Right renal cortex interstitium (tissue), 3 donors: ENCODE results near the gene HNF1A. TPM values are rescaled to one million over a fixed set of nuclear protein-coding genes. Genes with fewer than 3 reads are reported as not detected.

ENCODE experiments used
- DNase-seq, 3 donors: peaks; one replicate each; pipeline ENCODE4 v3.0.0-alpha.2; 2013; ENCODE audit warnings: low read depth in 3 of 3, low spot score in 2 of 3
- polyA plus RNA-seq, 3 donors: library from polyadenylated mRNA; unstranded; fragments of 120-200 nt; gene quantifications; one replicate each; pipeline ENCODE4 v1.2.1, GENCODE V29; 2013; ENCODE audit not compliant: insufficient read length in 3 of 3

HNF1A gene
- polyA plus RNA-seq, 3 donors, result 10.4 to 13.5 (median 13.5) TPM

- no peak for DNase-seq
Measured at GRCh38 chr12:120956579-120957300, 21.6 kb upstream of the HNF1A start.

DNA sequence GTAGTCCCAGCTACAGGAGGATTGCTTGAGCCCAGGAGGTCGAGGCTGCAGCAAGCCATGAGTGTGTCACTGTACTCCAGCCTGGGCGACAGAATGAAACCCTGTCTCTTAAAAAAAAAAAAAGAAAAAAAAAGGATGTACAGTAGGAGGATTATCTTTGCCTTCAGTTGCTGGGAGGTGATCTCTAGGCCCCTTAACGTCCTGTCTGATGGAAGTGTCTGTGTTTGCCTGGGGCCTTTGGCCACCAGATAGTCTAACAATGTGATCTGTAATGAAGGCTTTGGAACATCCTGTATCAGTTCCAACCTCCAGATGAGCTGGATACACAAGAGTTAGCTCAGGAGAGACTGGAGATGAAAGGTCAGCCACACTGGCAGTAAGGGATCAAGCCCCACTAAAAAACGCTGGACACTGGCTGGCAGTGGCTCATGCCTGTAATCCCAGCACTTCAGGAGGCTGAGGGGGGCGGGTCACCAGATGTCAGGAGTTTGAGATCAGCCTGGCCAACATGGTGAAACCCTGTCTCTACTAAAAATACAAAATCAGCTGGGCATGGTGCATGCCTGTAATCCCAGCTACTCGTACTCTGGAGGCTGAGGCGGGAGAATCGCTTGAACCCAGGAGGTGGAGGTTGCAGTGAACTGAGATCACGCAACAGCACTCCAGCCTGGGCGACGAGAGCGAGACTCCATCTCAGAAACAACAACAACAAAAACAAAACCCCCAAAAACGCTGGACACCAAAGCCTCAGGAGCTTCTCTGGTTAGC, 19.0 kb upstream of the HNF1A start:
- no peak for DNase-seq

DNA sequence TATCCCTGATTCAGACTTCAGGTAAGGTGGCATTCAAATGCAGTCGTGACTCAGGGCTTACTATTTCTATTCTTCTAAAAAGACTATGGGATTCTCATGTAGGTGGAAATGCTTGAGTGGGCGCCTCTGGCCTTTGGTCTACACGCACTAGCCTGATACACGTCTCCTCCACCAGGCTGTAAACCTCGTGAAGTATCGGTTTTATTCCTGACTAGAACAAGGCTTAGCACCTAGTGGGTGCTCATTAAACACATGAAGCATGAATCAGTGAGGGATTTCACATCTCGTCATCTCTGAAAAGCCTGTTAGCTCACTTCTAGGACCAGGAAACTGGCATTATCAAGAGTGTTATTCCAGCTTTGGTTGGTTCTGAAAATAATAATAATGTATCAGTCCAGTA, 17.7 kb upstream of the HNF1A start:
- DNase-seq, result no peak

- no peak for DNase-seq
Measured at GRCh38 chr12:120961604-120962531, 16.5 kb upstream of the HNF1A start.

DNA sequence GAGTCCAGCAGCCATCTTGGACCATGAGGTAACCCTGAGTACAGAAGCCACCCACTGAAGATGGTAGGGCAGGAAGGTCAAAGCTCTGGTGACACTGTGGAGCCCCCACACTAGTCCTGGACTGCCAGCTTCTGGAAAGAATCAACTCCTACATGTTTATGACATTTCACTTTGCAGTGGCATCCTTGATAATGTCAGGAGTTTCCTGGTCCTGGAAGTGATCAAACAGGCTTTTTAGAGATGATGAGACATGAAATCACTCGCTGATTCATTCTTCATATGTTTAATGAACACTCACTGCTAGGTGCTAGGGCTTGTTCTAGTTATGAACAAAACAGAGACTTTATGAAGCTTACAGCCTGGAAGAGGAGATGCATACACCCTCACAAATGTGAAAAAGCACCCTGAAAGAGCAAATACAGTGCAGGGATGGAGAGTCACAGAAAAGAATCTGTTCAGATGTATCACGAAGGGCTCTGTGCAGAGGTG, 15.8 kb upstream of the HNF1A start:
- no peak for DNase-seq

DNA sequence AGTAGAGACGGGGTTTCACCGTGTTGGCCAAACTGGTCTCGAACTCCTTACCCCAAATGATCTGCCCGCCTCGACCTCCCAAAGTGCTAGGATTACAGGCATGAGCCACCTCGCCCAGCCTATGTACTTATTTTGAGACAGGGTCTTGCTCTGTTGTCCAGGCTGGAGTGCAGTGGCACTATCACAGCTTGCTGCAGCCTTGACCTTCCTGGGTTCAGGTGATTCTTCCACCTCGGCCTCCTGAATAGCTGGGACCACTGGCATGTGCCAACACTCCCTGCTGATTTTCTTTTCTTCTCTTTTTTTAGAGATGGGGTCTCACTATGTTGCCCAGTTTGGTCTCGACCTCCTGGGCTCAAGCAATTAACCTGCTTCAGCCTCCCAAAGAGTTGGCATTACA, 14.0 kb upstream of the HNF1A start:
- DNase-seq, result no peak

DNA sequence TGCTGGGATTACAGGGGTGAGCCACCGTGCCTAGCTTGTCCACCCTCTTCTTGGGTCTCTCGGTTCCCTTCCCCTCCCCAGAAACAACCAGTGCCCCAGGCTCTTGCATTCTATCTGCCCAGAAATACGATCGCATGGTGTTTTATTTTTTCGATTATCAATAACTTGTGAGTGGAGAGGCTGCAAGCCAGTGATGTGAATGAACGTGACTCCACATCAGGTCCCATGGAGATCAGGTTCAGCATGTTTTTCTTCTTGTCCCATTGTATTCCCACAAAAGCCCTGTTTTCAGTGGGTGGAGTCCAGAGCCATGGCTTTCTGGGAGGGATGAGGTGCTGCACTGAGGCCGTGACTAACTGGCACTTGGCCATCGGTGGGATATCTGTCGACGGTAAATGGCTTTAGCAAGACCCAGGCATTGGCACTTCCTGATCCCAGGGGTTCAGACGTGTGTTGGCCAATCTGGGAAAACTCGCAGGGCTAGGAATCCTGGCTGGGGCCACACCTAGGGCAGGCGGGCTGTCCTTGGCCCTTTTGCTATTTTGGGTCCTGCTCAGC, 12.7 kb upstream of the HNF1A start:
- no peak for DNase-seq

DNA sequence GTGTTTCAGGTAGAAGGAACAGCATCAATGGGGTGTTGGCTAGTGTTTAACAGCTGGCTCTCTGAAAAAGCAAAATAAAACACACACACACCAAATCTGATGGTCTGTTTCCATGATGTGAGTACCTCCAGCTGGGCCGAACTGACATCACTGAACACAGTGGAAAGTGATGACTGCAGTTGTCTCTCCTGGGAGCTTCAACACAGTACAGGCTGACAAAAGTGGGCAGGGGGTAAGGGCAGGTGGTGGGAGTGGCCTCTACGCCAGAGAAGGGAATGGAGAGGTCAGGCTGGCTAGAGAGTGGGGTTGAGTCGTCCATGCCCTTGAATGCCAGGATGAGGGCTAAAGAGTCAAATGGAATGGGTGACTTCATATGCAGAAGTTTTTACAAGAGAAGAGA, 8.0 kb upstream of the HNF1A start:
- no peak for DNase-seq

DNA sequence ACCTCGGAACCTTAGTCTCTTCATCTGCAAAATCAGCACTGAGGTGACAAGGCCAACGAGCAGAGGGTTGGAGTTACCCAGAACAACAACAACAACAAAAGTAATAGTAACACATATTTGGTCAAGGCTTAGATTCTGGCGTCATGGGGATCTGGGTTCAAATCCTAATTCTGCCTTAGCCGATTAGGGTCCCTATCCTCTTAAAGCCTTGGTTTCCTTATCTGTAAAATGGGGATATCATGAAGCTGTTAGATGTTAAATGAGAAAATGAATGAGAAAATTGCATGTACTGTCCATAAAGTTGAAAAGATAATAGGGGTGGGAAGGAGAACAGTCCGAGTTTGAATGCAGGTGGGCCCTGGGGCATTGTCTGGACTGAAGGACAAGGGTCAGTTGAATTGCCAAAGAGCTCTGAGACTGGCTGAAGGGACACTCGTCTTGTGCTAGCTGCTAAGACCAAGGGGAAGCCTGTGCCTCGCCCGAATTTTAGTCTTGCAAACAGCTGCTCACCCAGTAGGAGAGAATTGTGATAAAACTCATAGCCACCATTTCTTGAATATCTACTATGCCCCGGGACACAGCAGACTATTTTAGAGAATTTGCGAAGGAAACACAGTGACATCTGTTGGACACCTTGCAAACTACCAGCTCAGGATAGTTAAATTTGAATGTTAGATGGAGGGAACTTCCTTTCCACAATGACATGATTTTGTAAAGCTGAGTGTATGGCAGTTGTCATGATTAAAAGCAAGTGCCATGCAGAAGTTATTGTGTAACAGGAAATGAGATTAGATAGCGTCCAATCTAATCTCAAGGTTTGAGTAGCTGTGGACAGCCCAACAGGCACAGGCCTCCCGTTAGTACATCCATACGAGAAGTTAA, 6.8 kb upstream of the HNF1A start:
- no peak for DNase-seq

GRCh38 chr12:120972870-120973543, 5.3 kb upstream of the HNF1A start:
- DNase-seq, result peak; percentile 58 to 74 (median 69)

- no peak for DNase-seq
Measured at GRCh38 chr12:120977531-120978295, 630 bp upstream of the HNF1A start.

DNA sequence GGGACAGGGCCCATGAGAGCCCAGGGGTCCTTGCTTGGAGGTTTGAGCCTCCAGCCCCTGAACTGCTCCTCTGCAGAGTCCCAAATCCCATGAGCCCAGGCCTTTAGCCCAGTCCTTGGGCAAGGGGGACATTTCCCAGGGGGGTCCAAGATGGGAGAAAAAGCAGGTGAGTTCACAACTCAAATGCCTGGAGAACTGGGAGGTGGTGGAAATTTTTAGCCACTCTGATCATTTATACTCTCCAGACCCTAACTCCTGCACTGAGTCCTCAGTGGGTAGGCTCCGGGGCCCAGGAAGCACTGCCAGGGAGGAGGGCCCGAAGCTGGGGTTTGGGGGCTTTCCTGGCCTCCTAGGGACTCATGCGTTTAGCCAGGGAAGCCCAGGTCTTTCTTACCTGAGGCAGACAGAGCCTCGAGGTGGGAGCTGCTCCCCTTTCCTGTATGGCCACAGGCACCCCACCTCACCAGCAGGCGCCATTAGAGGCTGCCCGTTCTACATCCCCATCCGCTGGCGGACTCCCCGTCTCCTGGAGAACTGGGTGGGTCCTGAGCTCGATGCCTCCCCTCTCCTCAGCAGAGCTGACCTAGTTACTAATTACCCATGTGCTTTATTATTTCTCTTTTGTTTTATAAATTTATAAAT, 998 bp downstream of the HNF1A start:
- DNase-seq, result no peak

DNA sequence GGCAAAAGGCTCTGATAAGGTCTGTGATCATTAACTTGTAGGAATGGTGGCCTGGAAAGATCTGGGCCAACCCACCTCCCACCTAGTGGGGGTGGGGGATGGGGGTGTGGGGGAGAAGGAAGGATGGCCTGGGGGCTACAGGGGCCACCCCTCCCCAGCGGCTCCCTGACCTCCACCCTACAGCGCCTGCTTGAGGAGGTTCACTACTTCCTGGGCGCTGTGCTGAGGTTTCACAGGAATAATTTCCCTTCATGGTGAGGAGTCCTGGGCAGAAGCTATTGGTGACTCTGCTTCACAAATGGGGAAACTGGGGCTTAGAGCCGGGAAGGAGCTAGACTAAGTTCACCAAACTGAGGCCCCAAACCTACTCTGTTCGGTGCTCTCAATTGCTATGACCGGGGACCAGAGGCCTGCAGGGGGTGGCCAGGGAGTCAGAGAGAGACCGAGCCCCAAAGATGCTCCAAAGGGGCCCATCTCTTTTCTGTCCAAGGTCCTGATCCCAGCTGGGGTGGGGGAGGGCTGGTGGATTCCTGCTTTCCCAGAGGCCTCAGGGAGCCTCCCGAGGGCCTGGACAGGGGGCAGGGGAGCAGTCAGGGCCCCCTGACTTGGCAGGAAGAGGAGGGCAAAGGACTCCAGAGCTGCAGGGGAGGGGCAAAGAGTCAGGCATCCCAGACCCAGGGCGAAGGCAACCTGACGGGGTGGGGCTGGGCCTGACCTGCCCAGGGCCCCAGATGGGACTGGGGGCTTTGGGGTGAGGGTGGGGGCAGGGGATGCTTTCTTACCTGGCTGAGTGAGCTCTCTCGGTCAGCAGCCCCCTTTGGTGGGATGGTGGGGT, 1.7 kb downstream of the HNF1A start:
- DNase-seq, result no peak

- DNase-seq, result peak in 1 of 3 donors; percentile 52
Measured at GRCh38 chr12:120980800-120981368, 2.5 kb downstream of the HNF1A start.

- DNase-seq, result no peak
Measured at GRCh38 chr12:120981407-120981941, 3.1 kb downstream of the HNF1A start.

- DNase-seq, result no peak
Measured at GRCh38 chr12:120982659-120983058, 4.3 kb downstream of the HNF1A start.
